GM18861 (cell line): ENCODE measurements around the gene KDM4C.

Source experiments
- ATAC-seq: cut with Tn5 transposase; IDR thresholded peaks from one replicate; pipeline ENCODE4 v1.9.1; 2021; ENCODE audit not compliant: unreplicated experiment

The KDM4C gene

DNA sequence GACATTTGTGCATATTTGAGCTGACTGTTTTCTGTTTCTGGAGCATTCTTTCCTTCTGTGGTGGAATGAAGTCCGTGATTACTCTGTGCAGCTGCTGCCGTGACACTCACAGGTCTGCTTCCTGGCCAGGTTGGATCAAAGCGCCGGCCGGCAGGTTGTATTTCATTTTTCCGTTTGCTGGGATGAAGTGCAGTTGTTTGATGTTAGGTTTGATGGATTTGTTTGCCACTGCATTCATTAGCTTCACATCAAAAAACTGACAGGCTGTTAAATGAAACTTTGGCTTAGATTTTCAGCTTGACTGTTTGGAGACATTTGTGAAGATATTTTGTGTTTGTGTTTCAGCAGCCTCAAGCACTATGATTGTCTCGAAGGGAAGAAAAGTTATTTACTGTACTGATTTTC, 140.1 kb downstream of the KDM4C start:
- no peak for ATAC-seq

DNA sequence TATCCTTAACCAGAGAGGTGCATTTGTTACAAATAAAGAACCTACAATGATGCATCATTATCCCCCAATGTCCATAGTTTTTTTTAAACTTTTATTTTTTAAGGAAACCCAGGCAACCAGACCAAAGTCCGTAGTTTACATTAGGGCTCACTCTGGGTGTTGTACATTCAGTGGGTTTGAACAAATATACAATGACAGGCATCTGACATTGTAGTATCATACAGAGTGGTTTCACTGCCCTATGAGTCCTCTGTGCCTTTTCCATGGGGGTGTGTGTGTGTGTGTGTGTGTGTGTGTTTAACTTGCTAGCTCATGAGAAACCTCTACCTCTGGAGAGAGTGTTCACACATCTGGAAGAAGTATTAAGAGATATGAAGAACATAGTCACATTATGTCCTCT, 141.5 kb downstream of the KDM4C start:
- ATAC-seq: no peak

DNA sequence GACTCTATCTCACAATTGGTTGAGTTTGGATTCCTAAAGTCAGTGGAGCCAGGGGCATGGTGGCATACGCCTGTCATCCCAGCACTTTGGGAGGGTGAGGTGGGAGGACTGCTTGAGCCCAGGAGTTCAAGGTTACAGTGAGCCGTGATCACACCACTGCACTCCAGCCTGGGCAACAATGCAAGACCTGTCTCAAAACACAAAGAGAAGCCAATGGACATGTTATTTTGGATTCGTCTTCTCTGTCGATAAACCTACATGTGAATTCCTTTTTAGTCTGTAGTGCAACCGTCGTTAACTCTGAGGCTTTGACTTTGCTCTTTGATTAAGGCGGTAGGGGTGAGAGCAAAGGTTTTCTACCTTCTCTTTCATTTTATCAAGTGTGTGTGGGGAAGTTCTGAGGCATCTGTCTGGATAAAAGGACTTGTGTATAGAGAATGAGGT, 142.7 kb downstream of the KDM4C start:
- ATAC-seq: no peak

DNA sequence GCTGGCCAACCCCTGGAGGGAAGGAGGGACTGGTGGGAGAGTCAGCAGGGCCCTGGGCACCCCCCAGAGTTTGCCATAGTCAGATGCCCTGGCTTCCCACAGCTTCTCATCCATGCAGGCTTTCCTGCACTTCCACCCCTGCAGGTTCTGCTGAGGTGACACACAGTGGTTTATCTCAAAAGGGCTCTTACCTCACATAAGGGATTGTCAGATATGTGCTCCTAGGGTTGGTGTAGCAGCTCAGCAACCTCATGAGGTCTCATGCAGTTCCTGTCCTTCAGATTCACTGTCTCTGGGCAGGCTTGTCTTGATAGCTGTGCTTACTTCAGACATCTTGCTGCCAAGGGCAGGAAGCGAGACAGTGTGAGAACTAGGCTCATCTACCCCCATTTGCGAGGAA, 143.4 kb downstream of the KDM4C start:
- ATAC-seq: no peak

DNA sequence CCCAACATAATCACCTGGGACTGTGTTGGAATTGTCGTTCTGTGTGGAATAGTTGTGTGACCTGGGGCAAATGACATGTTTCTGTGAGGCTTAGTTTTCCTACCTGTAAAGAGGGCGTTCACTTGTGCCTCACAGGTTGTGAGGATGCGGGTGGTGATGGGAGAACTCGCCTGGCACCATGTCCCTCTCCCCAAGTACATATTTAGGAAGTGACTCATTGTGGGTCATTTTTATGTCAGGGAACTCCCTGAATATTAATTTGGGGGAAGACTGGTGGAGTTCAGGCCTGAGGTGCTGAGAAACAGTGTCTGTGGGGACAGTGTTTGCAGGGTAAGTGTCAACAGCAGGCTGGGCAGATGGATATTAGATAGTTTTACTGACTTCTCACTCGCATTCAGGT, 144.7 kb downstream of the KDM4C start:
- no peak for ATAC-seq

DNA sequence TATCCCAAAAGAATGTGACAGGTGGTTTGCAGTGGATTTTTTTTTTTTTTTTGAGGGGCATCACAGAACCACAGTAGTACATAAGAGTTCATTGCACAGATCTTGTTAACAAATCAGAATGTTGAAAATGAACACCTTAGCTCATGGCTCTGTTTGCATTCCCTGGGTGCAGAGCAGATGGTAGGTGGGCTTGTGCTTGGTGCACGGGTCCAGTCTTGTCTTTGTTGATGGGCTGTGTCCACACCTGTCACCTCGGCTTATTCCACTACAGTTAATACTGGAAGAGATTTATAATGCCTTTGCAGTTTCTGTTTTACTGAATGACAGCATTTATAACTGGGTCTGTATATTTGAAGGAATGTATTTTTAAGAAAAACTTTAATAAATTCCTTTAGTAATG, 146.6 kb downstream of the KDM4C start:
- ATAC-seq: no peak

DNA sequence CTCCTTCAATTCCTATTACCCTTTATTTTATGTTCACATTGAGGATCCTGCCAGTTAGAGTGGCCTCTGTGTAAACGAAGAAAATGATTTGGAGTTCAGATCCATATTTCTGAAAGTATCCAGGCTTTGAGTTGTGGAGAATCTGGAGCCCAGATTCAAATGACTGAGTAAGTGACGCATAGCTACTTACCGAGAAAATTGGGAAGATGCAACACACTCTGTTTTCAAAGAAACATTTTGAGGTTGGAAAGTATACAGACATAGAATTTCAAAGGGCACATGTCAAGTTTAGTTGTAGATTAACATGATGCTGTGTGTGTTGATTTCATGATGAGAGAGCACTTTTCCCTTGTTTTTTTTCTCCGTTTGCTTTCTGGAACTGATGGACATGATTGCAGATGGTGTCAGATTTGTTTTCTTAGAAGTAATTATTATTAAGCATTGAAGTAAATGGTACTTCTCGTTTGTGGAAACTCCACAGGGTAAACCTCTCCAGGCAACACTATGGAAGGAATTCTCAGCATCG, 148.1 kb downstream of the KDM4C start:
- no peak for ATAC-seq

DNA sequence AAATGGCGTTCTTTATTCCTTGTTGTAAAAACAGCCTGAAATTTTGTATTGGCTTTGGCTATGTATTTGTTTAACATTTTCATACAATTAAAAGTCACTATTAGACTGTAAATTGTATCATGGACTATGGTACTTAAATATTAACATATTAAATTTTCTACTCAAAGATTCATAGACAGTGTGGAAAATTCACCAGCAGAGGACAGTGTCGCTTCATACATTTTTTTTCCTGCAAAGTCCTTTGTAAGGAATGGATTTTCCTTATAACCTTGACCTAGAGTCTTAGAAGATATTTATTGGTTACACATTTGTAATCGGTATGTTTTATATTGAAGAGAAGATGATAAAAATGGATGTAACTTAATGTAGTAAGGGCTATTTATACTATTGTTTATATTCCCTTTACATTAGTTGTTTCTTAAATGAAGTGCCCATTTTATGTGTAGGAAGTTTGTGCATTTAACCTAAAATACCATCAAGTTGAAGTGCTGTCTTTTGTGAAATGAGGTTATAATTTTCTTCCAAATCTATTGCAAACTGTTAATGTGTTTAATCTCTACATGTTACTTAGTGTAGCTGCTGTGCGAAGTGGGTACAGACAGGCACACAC, 150.1 kb downstream of the KDM4C start:
- ATAC-seq: no peak

DNA sequence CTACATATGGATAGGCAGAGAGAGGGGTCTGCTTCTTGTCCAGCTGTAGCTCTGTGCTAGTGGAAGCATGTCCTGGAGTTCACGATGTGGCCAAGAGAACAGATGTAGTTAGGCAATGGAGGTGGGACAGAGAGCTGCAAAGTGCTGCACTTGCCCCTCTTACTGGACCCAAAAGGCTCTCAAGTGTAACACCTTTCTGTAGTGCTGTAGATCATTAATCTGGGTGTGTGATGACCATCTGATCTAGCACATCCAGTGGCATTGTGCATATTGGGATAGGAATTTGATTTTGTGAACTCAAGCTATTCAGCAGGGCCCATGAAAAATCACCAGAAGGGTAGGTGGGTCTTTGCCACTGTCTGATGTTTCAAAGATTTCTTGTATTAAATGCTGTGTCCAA, 151.4 kb downstream of the KDM4C start:
- no peak for ATAC-seq

DNA sequence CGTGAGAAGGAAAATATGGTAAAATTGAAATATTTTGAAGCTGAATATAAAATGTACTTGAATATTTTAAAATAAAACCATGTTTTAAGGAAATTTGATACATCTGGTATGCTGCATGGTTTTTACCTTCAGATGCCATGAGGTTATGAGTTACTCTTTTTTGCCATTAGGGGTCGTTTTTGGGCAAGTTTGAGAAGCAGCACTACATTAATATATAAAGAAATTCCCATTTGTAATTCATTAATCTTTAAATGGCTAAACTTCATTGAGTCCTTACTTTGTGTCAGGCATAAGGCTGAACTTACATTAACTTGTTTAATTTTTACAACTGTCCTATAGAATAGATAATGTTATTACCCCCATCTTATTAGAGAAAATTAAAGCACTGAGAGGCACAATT, 152.3 kb downstream of the KDM4C start:
- no peak for ATAC-seq

DNA sequence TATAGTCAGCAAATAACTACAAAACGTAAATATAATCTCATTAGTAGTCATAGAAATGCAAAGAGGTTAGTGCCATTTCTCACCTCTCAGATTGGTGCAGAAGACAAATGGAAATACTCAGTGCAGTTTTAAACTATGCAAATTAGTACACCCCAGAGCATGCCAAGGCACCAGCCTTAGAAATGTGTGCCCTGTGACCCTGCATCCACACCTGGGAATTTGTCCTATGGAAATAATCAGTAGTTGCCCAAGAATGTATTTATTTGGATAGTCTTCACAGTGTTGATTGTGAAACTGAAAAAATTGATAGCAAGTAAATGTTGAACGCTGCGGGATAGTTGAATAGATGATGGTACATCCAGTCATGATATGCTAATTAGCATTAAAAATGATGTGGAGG, 152.7 kb downstream of the KDM4C start:
- no peak for ATAC-seq

DNA sequence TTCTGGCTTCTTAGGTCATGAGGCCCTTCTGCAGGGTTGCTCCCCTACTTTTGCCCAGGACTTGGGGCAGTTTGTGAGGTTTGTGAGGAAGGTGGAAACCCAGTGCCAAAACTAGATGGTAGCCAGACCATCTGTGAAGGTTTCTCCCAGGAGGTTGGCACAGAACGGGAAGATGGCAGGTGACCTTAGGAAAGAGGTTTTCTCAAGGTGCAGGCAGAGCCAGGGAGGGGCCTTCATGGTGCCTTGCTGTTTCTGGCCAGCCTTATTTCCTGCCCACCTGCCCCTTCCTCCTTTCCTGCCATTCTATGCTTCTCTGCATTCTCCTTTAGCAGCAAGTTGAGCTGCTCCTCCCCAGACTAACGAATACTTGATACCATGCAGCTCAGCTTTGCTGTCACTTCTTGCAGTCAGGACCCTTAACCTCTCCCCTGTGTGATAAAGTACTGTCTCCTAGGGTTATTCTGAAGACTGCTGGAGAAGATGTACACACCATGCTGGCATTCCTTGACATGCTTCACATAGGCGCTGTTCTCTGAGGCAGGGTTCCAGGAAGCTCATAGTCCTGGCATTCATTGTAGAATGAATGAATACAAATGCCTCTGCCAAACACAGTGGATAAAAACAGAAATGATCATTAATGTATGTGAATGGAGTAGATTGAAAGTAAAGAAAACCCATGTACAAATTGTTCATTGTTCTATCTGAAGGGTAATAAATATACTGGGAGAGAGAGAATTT, 154.3 kb downstream of the KDM4C start:
- ATAC-seq: no peak

DNA sequence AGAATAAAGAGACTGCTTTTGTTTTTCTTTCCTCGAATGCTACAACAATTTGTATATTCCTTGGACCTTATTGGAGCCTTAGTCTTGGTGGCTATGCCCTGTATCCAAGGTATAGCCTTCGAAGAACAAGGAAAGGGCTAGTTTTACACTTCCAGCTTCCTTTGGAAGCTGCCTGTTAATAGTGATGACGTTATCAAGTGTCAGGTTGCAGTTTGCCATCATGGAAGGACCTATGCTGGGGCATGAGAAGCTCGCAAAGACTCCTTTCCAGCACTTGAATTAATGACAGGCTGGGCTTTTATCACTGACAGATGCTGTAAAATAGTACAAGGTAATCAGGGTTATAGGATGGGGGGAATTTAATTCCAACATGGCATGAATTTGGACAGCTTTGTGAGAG, 157.9 kb downstream of the KDM4C start:
- ATAC-seq: no peak

DNA sequence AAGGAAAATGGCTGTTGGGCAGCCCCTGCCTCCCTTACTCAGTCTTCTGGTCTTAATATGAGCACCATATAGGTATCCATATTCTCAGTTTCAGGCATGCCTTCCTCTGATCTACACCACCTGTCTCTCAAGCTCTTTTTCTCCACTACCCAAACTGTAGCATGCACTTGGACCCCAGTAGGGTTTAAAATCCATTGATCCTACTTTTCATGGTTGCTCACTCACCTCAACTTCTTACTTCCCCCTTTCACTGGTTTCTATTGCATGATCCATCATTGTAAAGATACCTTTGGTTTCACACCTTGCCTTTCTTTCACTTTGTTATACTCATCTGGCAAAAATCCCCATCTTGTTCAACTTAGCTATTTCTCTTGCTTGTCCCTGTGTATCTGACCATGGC, 159.4 kb downstream of the KDM4C start:
- peak; percentile 78 for ATAC-seq

DNA sequence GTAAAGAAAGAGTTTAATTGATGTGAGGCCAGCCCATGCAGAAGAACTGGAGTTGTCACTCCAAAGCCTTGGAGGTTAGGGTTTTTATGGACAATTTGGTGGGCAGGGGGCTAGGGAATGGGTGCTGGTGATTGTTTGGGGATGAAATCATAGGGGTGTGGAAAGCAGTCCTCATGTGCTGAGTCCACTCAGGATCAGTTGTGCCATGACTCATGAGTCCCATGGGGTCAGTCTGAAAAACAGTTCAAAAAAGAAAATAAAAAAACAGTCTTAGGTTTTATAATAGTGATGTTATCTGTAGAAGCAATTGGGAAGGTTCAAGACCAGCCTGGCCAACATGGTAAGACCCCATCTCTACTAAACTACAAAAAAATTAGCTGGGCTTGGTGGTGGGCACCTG, 162.3 kb downstream of the KDM4C start:
- ATAC-seq: no peak

DNA sequence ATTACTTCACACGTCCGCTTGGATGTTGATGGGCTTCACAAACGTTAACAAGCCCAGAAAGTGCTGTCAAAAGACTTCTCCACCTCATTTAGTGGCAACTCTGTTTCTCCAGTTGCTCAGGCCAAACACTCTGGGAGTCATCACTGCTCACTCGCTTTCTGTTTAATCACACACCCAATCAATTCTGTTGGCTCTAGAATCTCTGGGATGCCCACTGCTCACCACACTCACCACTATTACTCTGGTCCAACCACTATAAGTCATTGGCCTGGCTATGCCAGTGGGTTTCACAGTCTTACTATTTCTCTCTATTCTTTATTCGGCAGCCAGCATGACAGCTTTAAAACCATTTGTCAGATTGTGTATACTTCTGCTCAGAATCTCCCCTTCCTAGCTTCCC, 163.5 kb downstream of the KDM4C start:
- no peak for ATAC-seq

DNA sequence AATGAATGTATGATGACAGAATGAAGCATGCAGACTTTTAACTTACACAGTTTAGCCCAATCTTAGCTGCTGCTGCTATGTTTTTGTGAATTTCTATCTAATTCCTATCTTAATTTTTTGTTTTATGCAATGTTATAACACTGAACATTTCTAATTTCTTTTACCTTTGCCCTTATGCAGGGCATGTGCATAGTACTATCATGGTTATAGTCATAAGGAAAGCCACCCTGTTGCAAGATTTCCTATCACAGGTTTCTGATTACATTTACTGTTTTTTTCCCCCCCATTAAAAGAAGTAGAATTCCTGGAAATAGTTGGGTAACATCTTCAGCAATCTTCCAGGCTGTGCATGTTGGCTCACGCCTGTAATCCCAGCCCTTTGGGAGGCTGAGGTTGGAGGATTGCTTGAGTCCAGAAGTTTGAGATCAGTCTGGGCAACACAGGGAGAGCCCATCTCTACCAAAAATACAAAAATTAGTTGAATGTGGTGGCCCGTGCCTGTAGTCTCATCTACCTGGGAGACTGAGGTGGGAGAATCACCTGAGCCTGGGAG, 164.4 kb downstream of the KDM4C start:
- no peak for ATAC-seq

DNA sequence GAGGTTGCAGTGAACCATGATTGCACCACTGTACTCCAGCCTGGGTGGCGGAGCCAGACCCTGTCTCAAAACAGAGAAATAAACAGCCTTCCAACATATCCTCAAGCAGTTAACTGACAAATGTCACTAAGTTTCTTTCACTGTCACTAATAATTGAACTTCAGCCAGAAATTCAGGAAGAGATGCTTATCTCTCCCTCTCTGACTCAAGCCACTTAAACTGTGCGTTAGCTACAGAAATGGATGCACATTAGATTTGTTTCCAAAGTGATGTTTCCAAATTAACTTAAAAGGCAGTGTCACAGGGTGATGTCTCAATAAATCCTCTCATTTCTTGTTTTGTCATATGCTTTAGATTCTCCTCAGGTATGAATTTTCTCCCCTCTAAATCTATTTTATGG, 164.9 kb downstream of the KDM4C start:
- ATAC-seq: no peak

DNA sequence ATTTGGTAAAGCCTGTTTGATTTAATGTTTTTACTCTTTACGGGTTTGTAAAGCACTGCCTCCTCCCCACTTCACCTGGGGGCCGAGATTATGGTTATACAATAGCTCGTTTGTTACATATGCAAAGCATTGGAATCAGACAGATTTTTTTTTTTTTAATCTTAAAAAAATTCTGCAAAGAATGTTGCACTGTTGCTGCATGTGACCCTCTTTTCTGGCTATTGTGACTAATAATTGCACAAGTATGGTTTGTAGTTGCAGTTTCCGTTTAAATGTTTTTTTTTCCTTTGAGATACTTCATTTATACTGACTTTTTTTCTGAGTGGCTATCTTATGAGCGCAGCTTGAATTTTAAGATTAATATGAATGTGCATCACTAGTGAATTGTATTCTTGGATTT, 165.3 kb downstream of the KDM4C start:
- no peak for ATAC-seq

DNA sequence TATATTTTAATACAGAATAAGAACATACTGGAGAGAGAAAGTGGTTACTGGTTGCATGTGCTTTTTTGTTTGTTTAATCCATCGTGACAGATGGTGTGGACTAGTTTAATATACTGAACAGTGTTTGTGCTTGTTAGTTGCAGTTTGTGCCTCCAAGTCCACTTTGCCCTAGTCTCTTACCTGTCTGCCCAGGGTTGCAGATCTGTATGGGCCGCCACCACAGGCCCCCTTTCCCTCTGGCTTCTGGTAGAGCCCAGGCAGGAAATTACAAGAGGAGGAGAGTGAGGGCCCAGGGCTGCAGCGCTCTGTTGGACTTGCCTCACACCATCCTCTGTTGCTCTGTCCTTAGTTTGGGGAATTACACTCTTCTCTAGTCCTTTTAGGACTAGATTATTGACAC, 166.4 kb downstream of the KDM4C start:
- no peak for ATAC-seq

DNA sequence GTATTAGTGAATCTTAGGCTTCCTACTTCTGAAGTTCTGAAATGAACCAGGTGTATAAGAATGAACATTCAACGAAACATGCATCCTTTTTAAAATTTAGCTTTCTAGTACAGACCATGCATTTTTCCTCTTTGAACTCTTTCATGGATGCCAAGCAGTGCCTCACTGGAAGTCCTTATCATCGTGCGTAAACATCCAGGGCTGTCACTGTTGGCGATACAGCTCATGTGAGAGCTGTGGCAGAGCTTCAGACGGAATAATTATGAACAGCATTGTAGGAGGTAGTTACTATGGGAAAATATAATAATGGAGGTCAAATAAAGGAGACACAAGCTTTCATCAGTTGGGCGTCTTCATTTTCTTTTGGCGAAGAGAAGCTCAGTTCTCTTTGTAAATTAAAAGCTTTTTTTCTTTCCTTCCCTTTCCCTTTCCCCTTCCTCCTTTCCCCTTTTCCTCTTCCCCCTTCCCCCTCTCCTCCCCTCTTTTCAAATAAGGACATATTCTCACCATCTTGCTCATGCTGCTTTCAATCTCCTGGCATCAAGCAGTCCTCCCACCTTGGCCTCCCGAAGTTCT, 167.3 kb downstream of the KDM4C start:
- ATAC-seq: no peak

DNA sequence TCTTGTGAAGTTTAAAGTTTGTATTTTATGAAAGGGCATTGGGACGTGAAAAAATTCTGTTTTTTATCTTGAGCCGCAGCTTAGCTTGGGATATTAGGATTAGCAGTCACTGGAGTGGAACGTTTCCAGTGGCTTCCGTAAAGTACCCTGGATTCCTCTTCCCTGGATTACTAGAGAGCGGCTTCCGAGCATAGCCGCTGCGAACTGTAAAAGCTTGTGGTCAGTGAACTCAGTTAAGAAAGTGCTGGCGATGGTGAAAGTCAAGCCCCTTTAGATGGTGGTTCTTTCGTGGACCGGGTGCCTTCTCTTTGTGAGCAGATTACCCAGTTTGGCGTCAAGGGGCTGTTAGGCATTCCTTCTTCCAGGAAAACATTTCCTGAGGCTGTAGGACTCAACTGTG, 168.1 kb downstream of the KDM4C start:
- no peak for ATAC-seq
